Tibial nerve (tissue), 3 donors: ENCODE data around the gene TRAP1.

Source experiments
- POLR2A ChIP-seq, 2 donors: fragments of 450-650 bp; IDR thresholded peaks; one replicate each; pipeline ENCODE4 v1.6.1; 2017; ENCODE audit warnings: antibody characterized with exemption in 2 of 2, mild to moderate bottlenecking in 2 of 2, moderate library complexity in 2 of 2
- TF ChIP-seq, protein P1 (sequence below), 5 experiments: fragments of 200-600 bp in 3 of 5; fragments of 450-650 bp in 2 of 5; sonication (generic) in 3 of 5; IDR thresholded peaks; one replicate each; pipeline ENCODE4 v1.5.1; 2016 to 2019; ENCODE audit warnings: antibody characterized with exemption in 5 of 5, mild to moderate bottlenecking in 3 of 5, moderate library complexity in 2 of 5

DNA sequence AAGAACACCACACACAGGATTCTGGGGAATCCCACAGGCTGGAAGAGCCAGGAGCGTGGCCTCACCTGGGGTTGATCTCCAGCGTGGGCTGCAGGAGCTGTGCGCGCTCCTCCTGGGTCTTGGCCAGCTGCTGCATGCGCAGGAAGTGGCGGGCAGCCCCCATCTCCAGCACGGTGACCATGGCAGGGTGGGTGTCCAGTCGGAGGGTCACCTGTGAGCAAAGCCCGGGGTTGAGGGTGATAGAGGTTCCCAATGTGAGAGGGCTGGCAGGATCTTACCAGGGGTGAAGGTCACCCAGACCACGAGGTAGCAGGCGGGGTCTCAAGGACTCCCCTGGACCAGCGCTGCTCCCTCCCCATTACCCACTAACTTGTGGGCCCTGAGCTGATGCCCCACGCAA, 55.4 kb downstream of the TRAP1 start:
- TF ChIP-seq, protein P1, sequence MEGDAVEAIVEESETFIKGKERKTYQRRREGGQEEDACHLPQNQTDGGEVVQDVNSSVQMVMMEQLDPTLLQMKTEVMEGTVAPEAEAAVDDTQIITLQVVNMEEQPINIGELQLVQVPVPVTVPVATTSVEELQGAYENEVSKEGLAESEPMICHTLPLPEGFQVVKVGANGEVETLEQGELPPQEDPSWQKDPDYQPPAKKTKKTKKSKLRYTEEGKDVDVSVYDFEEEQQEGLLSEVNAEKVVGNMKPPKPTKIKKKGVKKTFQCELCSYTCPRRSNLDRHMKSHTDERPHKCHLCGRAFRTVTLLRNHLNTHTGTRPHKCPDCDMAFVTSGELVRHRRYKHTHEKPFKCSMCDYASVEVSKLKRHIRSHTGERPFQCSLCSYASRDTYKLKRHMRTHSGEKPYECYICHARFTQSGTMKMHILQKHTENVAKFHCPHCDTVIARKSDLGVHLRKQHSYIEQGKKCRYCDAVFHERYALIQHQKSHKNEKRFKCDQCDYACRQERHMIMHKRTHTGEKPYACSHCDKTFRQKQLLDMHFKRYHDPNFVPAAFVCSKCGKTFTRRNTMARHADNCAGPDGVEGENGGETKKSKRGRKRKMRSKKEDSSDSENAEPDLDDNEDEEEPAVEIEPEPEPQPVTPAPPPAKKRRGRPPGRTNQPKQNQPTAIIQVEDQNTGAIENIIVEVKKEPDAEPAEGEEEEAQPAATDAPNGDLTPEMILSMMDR (IDR thresholded peaks at IDR 0.05), result no peak
- TF ChIP-seq POLR2A (IDR thresholded peaks at IDR 0.05), result no peak
